ENCODE measurements around the gene TBCCD1. TPM values are rescaled to one million over a fixed set of nuclear protein-coding genes. Genes with fewer than 3 reads are reported as not detected.
"Not testable (repeated sequence)": the region's sequence is repeated elsewhere in the genome, so short reads cannot be mapped to it uniquely, and the experiment has no call there.

TBCCD1 gene
- total and polyA plus RNA-seq, 4 experiments from 2014 or later = 20.1 to 28.6 (median 20.7) TPM

- Histone ChIP-seq H3K4me1 (ENCODE audit: insufficient read depth, low read length) (peaks cover 9% of the 10 kb centered on the region), H3K27me3 (ENCODE audit: insufficient read depth, low read length) (no peaks in the 10 kb centered on the region), H3K36me3 (ENCODE audit: insufficient read depth, low read length) (no peaks in the 10 kb centered on the region), H3K27ac (ENCODE audit: low read depth, low read length) (no peak overlapping the region), H3K9me3 (ENCODE audit: control insufficient read depth in 1 of 2, low read length in 2 of 2) (no peaks in the 10 kb centered on the region), H3K4me3 (ENCODE audit: low read length in 2 of 2) (no peak overlapping the region)
- ChIA-PET POLR2A (ENCODE audit: partially characterized antibody) (interaction anchor here (0.6 to 3.4 kb wide), 8 partner anchors 21 to 602 kb away, joined by 3 to 18 read pairs (median 6); partner anchors contain the start of genes EIF4A2 and TRA2B), CTCF (ENCODE audit: partially characterized antibody) (interaction anchor here (0.6 to 12.3 kb wide), 58 partner anchors 8 to 1690 kb away, joined by 3 to 333 read pairs (median 4); partner anchors contain the start of genes AHSG, DNAJB11 and RPL39L)
- Mint-ChIP-seq H3K36me3 (peaks cover 9 to 10% of the 10 kb centered on the region in 2 donors), H3K9me3 (no peaks in the 10 kb centered on the region), H3K4me1 (peaks cover 6 to 15% (median 10%) of the 10 kb centered on the region in 4 donors), H3K4me3 (peak overlapping the region in 3 of 8 donors; percentile 2 to 48 (median 36)), H3K27me3 (no peaks in the 10 kb centered on the region), H3K27ac (peak overlapping the region in 6 of 7 donors; percentile 11 to 53 (median 47))
- intact Hi-C loops (cut with micrococcal nuclease) = loop anchor here (1.0 kb wide), 4 partner anchors 27 to 557 kb away; partner anchors contain the start of gene TBCCD1
- DNase-seq = peak; percentile 78 to 85 (median 82)
Observed at GRCh38 chr3:186540221-186540834, 26.8 kb downstream of the TBCCD1 start.

GRCh38 chr3:186538779-186539178 is 28.4 kb downstream of the TBCCD1 start:
- no peak overlapping the region for H3K4me3 Mint-ChIP-seq
- no peak overlapping the region for H3K4me3 ChIP-seq (ENCODE audit: low read length in 2 of 2)
- H3K9me3 ChIP-seq (ENCODE audit: control insufficient read depth in 1 of 2, low read length in 2 of 2) = no peaks in the 10 kb centered on the region
- no peaks in the 10 kb centered on the region for H3K27me3 ChIP-seq (ENCODE audit: insufficient read depth, low read length)
- intact Hi-C loops (cut with micrococcal nuclease) = no loop called here
- H3K27ac ChIP-seq (ENCODE audit: low read depth, low read length) = no peak overlapping the region
- no peak for DNase-seq
- H3K27ac Mint-ChIP-seq = no peak overlapping the region
- peaks cover 22% of the 10 kb centered on the region for H3K4me1 ChIP-seq (ENCODE audit: insufficient read depth, low read length)
- H3K27me3 Mint-ChIP-seq = no peaks in the 10 kb centered on the region
- H3K36me3 ChIP-seq (ENCODE audit: insufficient read depth, low read length) = no peaks in the 10 kb centered on the region
- ChIA-PET POLR2A (ENCODE audit: partially characterized antibody) (interaction anchor here (3.3 to 3.4 kb wide), 2 partner anchors 20 to 280 kb away, joined by 12 to 18 read pairs; no protein-coding TSS in a partner anchor), CTCF (ENCODE audit: partially characterized antibody) (interaction anchor here (1.0 to 12.3 kb wide), 14 partner anchors 10 to 595 kb away, joined by 3 to 333 read pairs (median 14); partner anchors contain the start of gene AHSG)
- H3K4me1 Mint-ChIP-seq = peaks cover 20 to 30% (median 25%) of the 10 kb centered on the region in 4 donors
- peaks cover 1 to 10% of the 10 kb centered on the region in 2 donors for H3K36me3 Mint-ChIP-seq
- H3K9me3 Mint-ChIP-seq = no peaks in the 10 kb centered on the region

GRCh38 chr3:186536883-186537844 is 30.0 kb downstream of the TBCCD1 start:
- no peaks in the 10 kb centered on the region for H3K9me3 Mint-ChIP-seq
- no peaks in the 10 kb centered on the region for H3K27me3 Mint-ChIP-seq
- Histone ChIP-seq H3K27me3 (ENCODE audit: insufficient read depth, low read length) (no peaks in the 10 kb centered on the region), H3K4me1 (ENCODE audit: insufficient read depth, low read length) (peaks cover 37% of the 10 kb centered on the region), H3K36me3 (ENCODE audit: insufficient read depth, low read length) (no peaks in the 10 kb centered on the region), H3K27ac (ENCODE audit: low read depth, low read length) (no peak overlapping the region), H3K9me3 (ENCODE audit: control insufficient read depth in 1 of 2, low read length in 2 of 2) (no peaks in the 10 kb centered on the region), H3K4me3 (ENCODE audit: low read length in 2 of 2) (no peak overlapping the region)
- H3K4me1 Mint-ChIP-seq = peaks cover 22 to 39% (median 31%) of the 10 kb centered on the region in 4 donors
- no peak for DNase-seq
- CTCF ChIA-PET (ENCODE audit: partially characterized antibody) = interaction anchor here (0.8 to 12.3 kb wide), 8 partner anchors 11 to 557 kb away, joined by 3 to 333 read pairs (median 12); partner anchors contain the start of gene AHSG
- intact Hi-C loops (cut with micrococcal nuclease) = no loop called here
- H3K4me3 Mint-ChIP-seq = no peak overlapping the region
- H3K27ac Mint-ChIP-seq = peak overlapping the region in 4 of 7 donors; percentile 32 to 42 (median 32)
- POLR2A ChIA-PET (ENCODE audit: partially characterized antibody) = interaction anchor here (0.7 to 2.0 kb wide), 2 partner anchors 18 to 30 kb away, joined by 3 to 5 read pairs; partner anchors contain the start of gene TBCCD1
- H3K36me3 Mint-ChIP-seq = peaks cover 1 to 6% of the 10 kb centered on the region in 2 donors

GRCh38 chr3:186534113-186534669 is 32.9 kb downstream of the TBCCD1 start:
- intact Hi-C loops (cut with micrococcal nuclease) = loop anchor here (2.0 kb wide), 1 partner anchor 15 kb away; no protein-coding TSS in a partner anchor

GRCh38 chr3:186532598-186533072 is 34.5 kb downstream of the TBCCD1 start:
- no peak overlapping the region for H3K4me3 ChIP-seq (ENCODE audit: low read length in 2 of 2)
- CTCF ChIA-PET (ENCODE audit: partially characterized antibody) = interaction anchor here (0.9 to 12.3 kb wide), 5 partner anchors 9 to 589 kb away, joined by 3 to 333 read pairs (median 116); partner anchors contain the start of gene AHSG
- POLR2A ChIA-PET (ENCODE audit: partially characterized antibody) = interaction anchor here (4.1 kb wide), 1 partner anchor 13 kb away, joined by 26 read pairs; no protein-coding TSS in a partner anchor
- no peaks in the 10 kb centered on the region for H3K36me3 ChIP-seq (ENCODE audit: insufficient read depth, low read length)
- Mint-ChIP-seq H3K4me3 (peak overlapping the region in 1 of 8 donors; percentile 12), H3K36me3 (peaks cover 0 to 8% of the 10 kb centered on the region in 2 donors), H3K27me3 (no peaks in the 10 kb centered on the region), H3K4me1 (peaks cover 24 to 61% (median 42%) of the 10 kb centered on the region in 4 donors), H3K27ac (peak overlapping the region in 1 of 7 donors; percentile 37), H3K9me3 (no peaks in the 10 kb centered on the region)
- intact Hi-C loops (cut with micrococcal nuclease) = no loop called here
- DNase-seq = no peak
- peaks cover 40% of the 10 kb centered on the region for H3K4me1 ChIP-seq (ENCODE audit: insufficient read depth, low read length)
- H3K27ac ChIP-seq (ENCODE audit: low read depth, low read length) = no peak overlapping the region
- H3K9me3 ChIP-seq (ENCODE audit: control insufficient read depth in 1 of 2, low read length in 2 of 2) = no peaks in the 10 kb centered on the region
- H3K27me3 ChIP-seq (ENCODE audit: insufficient read depth, low read length) = no peaks in the 10 kb centered on the region

More at GRCh38 chr3:186534113-186534669, 32.9 kb downstream of the TBCCD1 start:
- Histone ChIP-seq H3K36me3 (ENCODE audit: insufficient read depth, low read length) (no peaks in the 10 kb centered on the region), H3K27me3 (ENCODE audit: insufficient read depth, low read length) (no peaks in the 10 kb centered on the region), H3K4me3 (ENCODE audit: low read length in 2 of 2) (no peak overlapping the region), H3K9me3 (ENCODE audit: control insufficient read depth in 1 of 2, low read length in 2 of 2) (no peaks in the 10 kb centered on the region), H3K27ac (ENCODE audit: low read depth, low read length) (no peak overlapping the region), H3K4me1 (ENCODE audit: insufficient read depth, low read length) (peaks cover 38% of the 10 kb centered on the region)
- Mint-ChIP-seq H3K4me1 (peaks cover 19 to 53% (median 35%) of the 10 kb centered on the region in 4 donors), H3K27ac (peak overlapping the region; percentile 18 to 94 (median 78)), H3K27me3 (no peaks in the 10 kb centered on the region), H3K36me3 (peaks cover 0 to 6% of the 10 kb centered on the region in 2 donors), H3K9me3 (no peaks in the 10 kb centered on the region), H3K4me3 (peak overlapping the region in 6 of 8 donors; percentile 16 to 78 (median 55))
- ChIA-PET POLR2A (ENCODE audit: partially characterized antibody) (interaction anchor here (0.7 to 4.1 kb wide), 4 partner anchors 15 to 555 kb away, joined by 3 to 26 read pairs (median 5); no protein-coding TSS in a partner anchor), CTCF (ENCODE audit: partially characterized antibody) (interaction anchor here (1.4 to 12.3 kb wide), 8 partner anchors 8 to 559 kb away, joined by 3 to 333 read pairs (median 13); partner anchors contain the start of genes AHSG and CRYGS)
- DNase-seq = peak; percentile 55 to 89 (median 63)

- peaks cover 23 to 61% (median 40%) of the 10 kb centered on the region in 4 donors for H3K4me1 Mint-ChIP-seq
- H3K4me1 ChIP-seq (ENCODE audit: insufficient read depth, low read length) = peaks cover 40% of the 10 kb centered on the region
Observed at GRCh38 chr3:186531694-186532093, 35.4 kb downstream of the TBCCD1 start.

More at GRCh38 chr3:186531694-186532093, 35.4 kb downstream of the TBCCD1 start:
- intact Hi-C loops (cut with micrococcal nuclease); H3K9me3 ChIP-seq (ENCODE audit: control insufficient read depth in 1 of 2, low read length in 2 of 2); H3K27ac ChIP-seq (ENCODE audit: low read depth, low read length); H3K27me3 ChIP-seq (ENCODE audit: insufficient read depth, low read length); H3K4me3 ChIP-seq (ENCODE audit: low read length in 2 of 2); H3K36me3 ChIP-seq (ENCODE audit: insufficient read depth, low read length); H3K9me3 Mint-ChIP-seq; H3K4me3 Mint-ChIP-seq; H3K27me3 Mint-ChIP-seq; DNase-seq: not testable (repeated sequence)
- ChIA-PET POLR2A (ENCODE audit: partially characterized antibody) (interaction anchor here (4.1 kb wide), 1 partner anchor 12 kb away, joined by 26 read pairs; no protein-coding TSS in a partner anchor), CTCF (ENCODE audit: partially characterized antibody) (interaction anchor here (1.6 to 12.3 kb wide), 2 partner anchors 10 to 552 kb away, joined by 5 to 185 read pairs; no protein-coding TSS in a partner anchor)
- Mint-ChIP-seq H3K27ac (peak overlapping the region in 2 of 7 donors; percentile 31 to 86), H3K36me3 (peaks cover 0 to 11% of the 10 kb centered on the region in 2 donors)

All from CD4-positive, alpha-beta memory T cell (primary cell).